PC-9 (cell line): ENCODE results near the gene RGS6. TPM values are rescaled to one million over a fixed set of nuclear protein-coding genes. Genes with fewer than 3 reads are reported as not detected.

ENCODE experiments used
- BruUV-seq: library from RNA; stranded (reverse); fragments of 400-500 nt; replicated peaks from 2 replicates; lab custom pipeline; 2021; lab: Mats Ljungman, UMichigan
- CTCF ChIA-PET: fragments of 300-600 bp; sonication (Branson Sonifier 250); formaldehyde crosslinking; loops from one replicate; lab custom pipeline; 2022; ENCODE audit warnings: antibody characterized with exemption; lab: Charles Lee
- POLR2A ChIA-PET: fragments of 300-600 bp; sonication (Branson Sonifier 250); formaldehyde crosslinking; loops from one replicate; lab custom pipeline; 2022; ENCODE audit warnings: antibody characterized with exemption; ENCODE audit not compliant: unreplicated experiment; lab: Charles Lee
- DNase-seq, 2 experiments: peaks; one replicate each; pipeline versions ENCODE4 v3.0.0 to v3.0.0-alpha.2; 2015 to 2022; ENCODE audit warnings: mixed read lengths in 1 of 2
- H2AFZ ChIP-seq: fragments of 200-600 bp; sonication (generic); 2 replicates; pipeline ENCODE4 v1.8.1; 2017; ENCODE audit warnings: antibody characterized with exemption
- H3F3A ChIP-seq: fragments of 200-600 bp; sonication (generic); 2 replicates; pipeline ENCODE4 v1.8.1; 2017; ENCODE audit warnings: antibody characterized with exemption, mild to moderate bottlenecking, low read depth; ENCODE audit not compliant: insufficient read depth
- H3K27ac ChIP-seq: fragments of 200-600 bp; sonication (generic); 2 replicates; pipeline ENCODE4 v1.6.1; 2016; ENCODE audit warnings: mixed run types
- H3K27me3 ChIP-seq: fragments of 200-600 bp; sonication (generic); 2 replicates; pipeline ENCODE4 v1.6.1; 2016; ENCODE audit warnings: low read depth, mixed run types; ENCODE audit not compliant: insufficient read depth
- H3K36me3 ChIP-seq: fragments of 200-600 bp; sonication (generic); 2 replicates; pipeline ENCODE4 v1.6.1; 2016; ENCODE audit warnings: low read depth, mixed run types
- H3K4me1 ChIP-seq: fragments of 200-600 bp; sonication (generic); replicated peaks from 2 replicates; pipeline ENCODE4 v1.6.1; 2016; ENCODE audit warnings: mixed run types; ENCODE audit not compliant: insufficient read depth
- H3K4me2 ChIP-seq: fragments of 200-600 bp; sonication (generic); 2 replicates; pipeline ENCODE4 v1.6.1; 2017; ENCODE audit warnings: mixed run types
- H3K4me3 ChIP-seq: fragments of 200-600 bp; sonication (generic); 2 replicates; pipeline ENCODE4 v1.6.1; 2016; ENCODE audit warnings: mixed run types
- H3K79me2 ChIP-seq: fragments of 200-600 bp; sonication (generic); 2 replicates; pipeline ENCODE4 v1.6.1; 2017; ENCODE audit warnings: low read depth, mixed run types
- H3K9me2 ChIP-seq: fragments of 200-600 bp; sonication (generic); 2 replicates; pipeline ENCODE4 v1.8.1; 2017; ENCODE audit warnings: mild to moderate bottlenecking; ENCODE audit not compliant: insufficient read depth
- H3K9me3 ChIP-seq: fragments of 200-600 bp; sonication (generic); 2 replicates; pipeline ENCODE4 v1.8.1; 2016; ENCODE audit warnings: low read depth; ENCODE audit not compliant: insufficient read depth
- H4K20me1 ChIP-seq: fragments of 200-600 bp; sonication (generic); 2 replicates; pipeline ENCODE4 v1.8.1; 2017; ENCODE audit not compliant: insufficient read depth
- EZH2 ChIP-seq: fragments of 200-600 bp; sonication (generic); IDR thresholded peaks from 2 replicates; pipeline ENCODE4 v1.8.0; 2017; ENCODE audit warnings: antibody characterized with exemption, low read depth
- intact Hi-C: fragments of 100-400 bp; cut with micrococcal nuclease; formaldehyde crosslinking; loops from one replicate; pipeline ENCODE4 v1.10.0; 2022; ENCODE audit not compliant: unreplicated experiment
- total RNA-seq: library from RNA; stranded (reverse); gene quantifications from 2 replicates; pipeline ENCODE4 v1.2.3, GENCODE V29; 2021
- TF ChIP-seq, protein P1 (sequence below): fragments of 200-600 bp; sonication (generic); conservative IDR thresholded peaks from 2 replicates; pipeline ENCODE4 v1.6.1; 2017; ENCODE audit warnings: mixed run types, antibody characterized with exemption, mild to moderate bottlenecking, moderate library complexity

RGS6 gene
- total RNA-seq, 1 experiment from 2014 or later: not detected

- H3K4me3 ChIP-seq: no peak overlapping the region
- ChIA-PET CTCF (no interaction called here), POLR2A (no interaction called here)
- no peaks in the 10 kb centered on the region for H3K4me1 ChIP-seq
- no peaks in the 10 kb centered on the region for H3K36me3 ChIP-seq
- H3K79me2 ChIP-seq: no peaks in the 10 kb centered on the region
- H3K27ac ChIP-seq: no peak overlapping the region
- no TSS peak for BruUV-seq
- peaks cover 29% of the 10 kb centered on the region; the same call in 1 of the 2 replicates for H3K27me3 ChIP-seq
- no peak overlapping the region for H2AFZ ChIP-seq
- H3F3A ChIP-seq: no peaks in the 10 kb centered on the region
- intact Hi-C loops: no loop called here
- no peaks in the 10 kb centered on the region for H3K9me2 ChIP-seq
- DNase-seq: no peak
- TF ChIP-seq, protein P1, sequence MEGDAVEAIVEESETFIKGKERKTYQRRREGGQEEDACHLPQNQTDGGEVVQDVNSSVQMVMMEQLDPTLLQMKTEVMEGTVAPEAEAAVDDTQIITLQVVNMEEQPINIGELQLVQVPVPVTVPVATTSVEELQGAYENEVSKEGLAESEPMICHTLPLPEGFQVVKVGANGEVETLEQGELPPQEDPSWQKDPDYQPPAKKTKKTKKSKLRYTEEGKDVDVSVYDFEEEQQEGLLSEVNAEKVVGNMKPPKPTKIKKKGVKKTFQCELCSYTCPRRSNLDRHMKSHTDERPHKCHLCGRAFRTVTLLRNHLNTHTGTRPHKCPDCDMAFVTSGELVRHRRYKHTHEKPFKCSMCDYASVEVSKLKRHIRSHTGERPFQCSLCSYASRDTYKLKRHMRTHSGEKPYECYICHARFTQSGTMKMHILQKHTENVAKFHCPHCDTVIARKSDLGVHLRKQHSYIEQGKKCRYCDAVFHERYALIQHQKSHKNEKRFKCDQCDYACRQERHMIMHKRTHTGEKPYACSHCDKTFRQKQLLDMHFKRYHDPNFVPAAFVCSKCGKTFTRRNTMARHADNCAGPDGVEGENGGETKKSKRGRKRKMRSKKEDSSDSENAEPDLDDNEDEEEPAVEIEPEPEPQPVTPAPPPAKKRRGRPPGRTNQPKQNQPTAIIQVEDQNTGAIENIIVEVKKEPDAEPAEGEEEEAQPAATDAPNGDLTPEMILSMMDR: no peak
- no peak for TF ChIP-seq EZH2
- no peaks in the 10 kb centered on the region for H3K9me3 ChIP-seq
- H4K20me1 ChIP-seq: no peaks in the 10 kb centered on the region
- H3K4me2 ChIP-seq: no peak overlapping the region
Measured at GRCh38 chr14:71911669-71912068, 20.6 kb upstream of the RGS6 start.

- no peak for TF ChIP-seq EZH2
- TF ChIP-seq, protein P1: no peak
- H3K79me2 ChIP-seq: no peaks in the 10 kb centered on the region
- intact Hi-C loops: no loop called here
- H3K4me3 ChIP-seq: no peak overlapping the region
- H3K9me3 ChIP-seq: no peaks in the 10 kb centered on the region
- H3K27me3 ChIP-seq: peaks cover 22% of the 10 kb centered on the region; the same call in 1 of the 2 replicates
- H2AFZ ChIP-seq: no peak overlapping the region
- no peak overlapping the region for H3K27ac ChIP-seq
- no TSS peak for BruUV-seq
- H4K20me1 ChIP-seq: no peaks in the 10 kb centered on the region
- CTCF ChIA-PET: no interaction called here
- H3K4me1 ChIP-seq: no peaks in the 10 kb centered on the region
- no peaks in the 10 kb centered on the region for H3K36me3 ChIP-seq
- H3F3A ChIP-seq: no peaks in the 10 kb centered on the region
- DNase-seq: no peak
- no peaks in the 10 kb centered on the region for H3K9me2 ChIP-seq
- POLR2A ChIA-PET: no interaction called here
- no peak overlapping the region for H3K4me2 ChIP-seq
Measured at GRCh38 chr14:71913342-71913741, 18.9 kb upstream of the RGS6 start.

DNA sequence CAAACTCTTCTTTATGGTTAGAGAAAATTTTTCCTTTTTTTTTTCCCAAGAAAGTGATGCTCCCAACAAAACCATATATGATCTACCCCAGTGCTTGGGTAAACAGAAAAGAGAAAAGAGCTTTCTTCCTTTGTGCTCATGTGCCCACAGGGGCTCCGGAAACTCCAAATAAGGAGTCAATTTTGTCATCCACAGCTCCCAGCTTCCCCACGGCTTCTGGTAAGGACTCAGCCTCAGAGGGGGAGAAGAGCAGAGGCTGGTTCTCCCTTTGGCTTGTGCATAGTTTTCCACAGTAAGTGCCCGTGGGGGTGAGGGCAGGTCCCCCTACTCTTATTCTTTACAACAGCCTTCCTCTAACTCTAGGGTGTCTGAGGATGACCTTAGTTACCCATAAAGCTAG is 13.3 kb upstream of the RGS6 start:
- intact Hi-C loops: no loop called here
- Histone ChIP-seq H3K36me3 (no peaks in the 10 kb centered on the region), H3K9me3 (no peaks in the 10 kb centered on the region), H2AFZ (no peak overlapping the region), H3K79me2 (no peaks in the 10 kb centered on the region), H3K4me1 (no peaks in the 10 kb centered on the region), H3K27ac (no peak overlapping the region), H3K27me3 (0 out of 2 replicates have a peak, but pooled peaks cover under 1% of the 10 kb centered on the region), H4K20me1 (no peaks in the 10 kb centered on the region), H3F3A (no peaks in the 10 kb centered on the region), H3K4me2 (no peak overlapping the region), H3K9me2 (no peaks in the 10 kb centered on the region), H3K4me3 (no peak overlapping the region)
- DNase-seq: no peak
- TF ChIP-seq, protein P1: no peak
- TF ChIP-seq EZH2: no peak
- BruUV-seq: no TSS peak
- POLR2A ChIA-PET: no interaction called here
- CTCF ChIA-PET: no interaction called here
